Testis (tissue), 3 donors: ENCODE results near the gene NEK7. TPM values are rescaled to one million over a fixed set of nuclear protein-coding genes. Genes with fewer than 3 reads are reported as not detected.

Experiments used
- DNase-seq: peaks from one replicate; pipeline ENCODE4 v3.0.0-alpha.2; 2019
- H3K27ac ChIP-seq, 2 donors: fragments of 200-600 bp; sonication (generic); one replicate each; pipeline ENCODE4 v1.5.1; 2019
- H3K27me3 ChIP-seq: fragments of 200-600 bp; sonication (generic); one replicate; pipeline ENCODE4 v1.5.1; 2019
- H3K36me3 ChIP-seq: fragments of 200-600 bp; sonication (generic); one replicate; pipeline ENCODE4 v1.5.1; 2017; ENCODE audit warnings: low read depth; ENCODE audit errors: missing control alignments
- H3K4me1 ChIP-seq: fragments of 200-600 bp; sonication (generic); one replicate; pipeline ENCODE4 v1.5.1; 2019
- H3K4me3 ChIP-seq, 2 donors: fragments of 200-600 bp; sonication (generic); one replicate each; pipeline ENCODE4 v1.5.1; 2017 to 2019
- H3K9me3 ChIP-seq: fragments of 200-600 bp; sonication (generic); one replicate; pipeline ENCODE4 v1.5.1; 2017
- CTCF ChIP-seq, 3 experiments: fragments of 450-650 bp in 2 of 3; fragments of 200-600 bp in 1 of 3; sonication (generic) in 1 of 3; IDR thresholded peaks; one replicate each; pipeline ENCODE4 v1.5.1; 2016 to 2019; ENCODE audit warnings: antibody characterized with exemption in 3 of 3, mild to moderate bottlenecking in 2 of 3, moderate library complexity in 1 of 3
- POLR2A ChIP-seq: fragments of 450-650 bp; IDR thresholded peaks from one replicate; pipeline ENCODE4 v1.6.1; 2017; ENCODE audit warnings: antibody characterized with exemption, mild to moderate bottlenecking, moderate library complexity
- WGBS, 2 donors: methylation state at CpG; one replicate each; pipeline ENCODE4 v1.1.5; 2018; 5-methylcytosine and 5-hydroxymethylcytosine counted together
- intact Hi-C: fragments of 100-400 bp; cut with DNase I; formaldehyde crosslinking; loops from one replicate; pipeline ENCODE4 v1.15.1; 2023; ENCODE audit warnings: low total_unique reads
- polyA plus RNA-seq: library from polyadenylated mRNA; stranded (reverse); fragments of 350-450 nt; fragmentation: Illumina TruSeq; extraction: RNeasy Lipid Tissue Mini Kit (QIAGEN cat#74804); gene quantifications from one replicate; pipeline ENCODE4 v1.2.3, GENCODE V29; 2014; ENCODE audit warnings: low read depth, low replicate concordance; ENCODE audit not compliant: insufficient read depth
- total RNA-seq, 2 donors: library from RNA; depleted of rRNA; stranded (reverse); fragments of >200 nt; gene quantifications; one replicate each; pipeline ENCODE4 v1.2.3, GENCODE V29; 2016

The NEK7 gene
- total and polyA plus RNA-seq, 3 donors from 2014 or later: 22.1 to 59.3 (median 59.1) TPM

GRCh38 chr1:198295225-198295624 is 138.4 kb downstream of the NEK7 start:
- DNase-seq: no peak
- WGBS, 2 donors: 82 to 88% methylated on average over 8 of the region's 8 CpGs
- no peak for TF ChIP-seq POLR2A
- no peak for TF ChIP-seq CTCF (IDR thresholded peaks at IDR 0.05)
- H3K36me3 ChIP-seq: no peaks in the 10 kb centered on the region
- H3K27me3 ChIP-seq: no peaks in the 10 kb centered on the region
- no peak overlapping the region for H3K27ac ChIP-seq
- intact Hi-C loops: no loop called here
- H3K4me3 ChIP-seq: no peak overlapping the region
- no peaks in the 10 kb centered on the region for H3K9me3 ChIP-seq
- no peaks in the 10 kb centered on the region for H3K4me1 ChIP-seq

GRCh38 chr1:198295971-198296370 is 139.2 kb downstream of the NEK7 start:
- no peak for TF ChIP-seq CTCF (IDR thresholded peaks at IDR 0.05)
- TF ChIP-seq POLR2A: no peak
- H3K4me1 ChIP-seq: no peaks in the 10 kb centered on the region
- no peak overlapping the region for H3K4me3 ChIP-seq
- no peaks in the 10 kb centered on the region for H3K27me3 ChIP-seq
- H3K9me3 ChIP-seq: no peaks in the 10 kb centered on the region
- intact Hi-C loops: no loop called here
- no peak overlapping the region for H3K27ac ChIP-seq
- no peak for DNase-seq
- 85 to 86% methylated on average over 4 of the region's 4 CpGs for WGBS, 2 donors
- H3K36me3 ChIP-seq: no peaks in the 10 kb centered on the region

- intact Hi-C loops: no loop called here
Observed at GRCh38 chr1:198297281-198297680, 140.5 kb downstream of the NEK7 start.

GRCh38 chr1:198298640-198299039 is 141.8 kb downstream of the NEK7 start:
- TF ChIP-seq CTCF (IDR thresholded peaks at IDR 0.05): no peak
- no peak for TF ChIP-seq POLR2A
- intact Hi-C loops: no loop called here

More at GRCh38 chr1:198297281-198297680, 140.5 kb downstream of the NEK7 start:
- Histone ChIP-seq H3K4me1 (no peaks in the 10 kb centered on the region), H3K9me3 (no peaks in the 10 kb centered on the region), H3K36me3 (no peaks in the 10 kb centered on the region), H3K27me3 (no peaks in the 10 kb centered on the region), H3K27ac (no peak overlapping the region), H3K4me3 (no peak overlapping the region)
- 87 to 93% methylated on average over 2 of the region's 2 CpGs for WGBS, 2 donors
- TF ChIP-seq POLR2A: no peak
- no peak for TF ChIP-seq CTCF (IDR thresholded peaks at IDR 0.05)
- DNase-seq: no peak

GRCh38 chr1:198300451-198300850 is 143.7 kb downstream of the NEK7 start:
- TF ChIP-seq CTCF (IDR thresholded peaks at IDR 0.05) (no peak), POLR2A (no peak)
- intact Hi-C loops: no loop called here
- Histone ChIP-seq H3K9me3 (no peaks in the 10 kb centered on the region), H3K4me3 (no peak overlapping the region), H3K4me1 (peaks cover 4% of the 10 kb centered on the region), H3K36me3 (no peaks in the 10 kb centered on the region), H3K27ac (no peak overlapping the region), H3K27me3 (no peaks in the 10 kb centered on the region)
- WGBS, 2 donors: 88 to 94% methylated on average over 1 of the region's 1 CpG
- no peak for DNase-seq

More at GRCh38 chr1:198298640-198299039, 141.8 kb downstream of the NEK7 start:
- H3K36me3 ChIP-seq: no peaks in the 10 kb centered on the region
- H3K27ac ChIP-seq: no peak overlapping the region
- no peak for DNase-seq
- 80 to 85% methylated on average over 6 of the region's 6 CpGs for WGBS, 2 donors
- H3K9me3 ChIP-seq: no peaks in the 10 kb centered on the region
- H3K4me1 ChIP-seq: no peaks in the 10 kb centered on the region
- H3K4me3 ChIP-seq: no peak overlapping the region
- H3K27me3 ChIP-seq: no peaks in the 10 kb centered on the region
